ENCODE measurements around the gene AZI2.

DNA sequence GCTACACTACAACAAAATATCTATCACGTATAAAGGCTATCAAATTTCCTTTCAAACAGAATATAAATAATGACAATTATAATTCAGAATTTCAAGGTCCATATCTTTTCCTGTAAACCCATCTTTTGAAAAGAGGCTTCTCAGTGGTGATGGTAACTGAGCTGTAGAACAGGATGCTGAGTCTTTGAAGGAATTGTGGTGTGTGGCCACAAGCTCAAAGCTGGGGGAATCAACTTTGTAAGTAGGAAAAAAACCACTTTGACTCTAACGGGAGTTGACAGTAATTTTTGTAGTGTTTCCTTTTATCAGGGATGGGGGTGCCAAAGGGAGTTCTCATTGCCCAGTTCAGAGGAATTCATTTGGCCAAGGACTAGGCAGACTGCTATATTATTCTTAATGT is 13.4 kb downstream of the AZI2 start:
- no peak for TF ChIP-seq PPARA (CRISPR knock-in tag; IDR thresholded peaks at IDR 0.05; ENCODE audit: borderline replicate concordance)
- TF ChIP-seq CSDC2 (CRISPR knock-in tag; IDR thresholded peaks at IDR 0.05): no peak

All from SK-N-SH treated with all-trans-retinoic acid at 6 μM for 48 hours (cell line).